ENCODE results near the gene GNG14. TPM values are rescaled to one million over a fixed set of nuclear protein-coding genes. Genes with fewer than 3 reads are reported as not detected.
"Not testable (repeated sequence)": the region's sequence is repeated elsewhere in the genome, so short reads cannot be mapped to it uniquely, and the experiment has no call there.

Gene GNG14
- total and polyA plus RNA-seq, 10 of the 15 experiments (the other 5 are each of a cell fraction or from before 2014, with no cell fraction given): not detected

GRCh38 chr19:12676928-12677327, 10.9 kb upstream of the GNG14 start:
- ChIA-PET SMC1A (ENCODE audit: uncharacterized antibody, unreplicated experiment) (interaction anchor here (0.9 to 1.5 kb wide), 2 partner anchors 12 to 16 kb away, joined by 3 read pairs; no protein-coding TSS in a partner anchor), POLR2A (interaction anchor here (0.6 kb wide), 1 partner anchor 141 kb away, joined by 5 read pairs; no protein-coding TSS in a partner anchor), RAD21 (ENCODE audit: unreplicated experiment) (no interaction called here), CTCF (interaction anchor here (0.6 to 2.8 kb wide), 16 partner anchors 9 to 171 kb away, joined by 3 to 13 read pairs (median 5); partner anchors contain the start of genes MAN2B1, TNPO2, TRIR and WDR83)
- Histone ChIP-seq H3K4me2 (ENCODE audit: control insufficient read depth, insufficient read depth) (no peak overlapping the region), H3K36me3 (ENCODE audit: control insufficient read depth in 2 of 2, insufficient read depth in 2 of 2, low read length in 1 of 2) (peaks cover 31 to 35% of the 10 kb centered on the region in 2 experiments), H3K4me1 (ENCODE audit: control insufficient read depth, insufficient read depth, low read length) (peaks cover 4% of the 10 kb centered on the region; the same call in 1 of the 2 replicates), H3K9me3 (replicated peaks; ENCODE audit: control insufficient read depth, insufficient read depth, low read length) (no peaks in the 10 kb centered on the region), H3K27me3 (replicated peaks in 1 of 2; ENCODE audit: control insufficient read depth in 2 of 2, insufficient read depth in 2 of 2, low read length in 1 of 2) (no peaks in the 10 kb centered on the region), H3K9ac (ENCODE audit: control insufficient read depth, insufficient read depth, low read length) (no peak overlapping the region), H4K20me1 (ENCODE audit: control insufficient read depth, insufficient read depth) (no peaks in the 10 kb centered on the region; the same call in 1 of the 2 replicates), H2AFZ (ENCODE audit: control insufficient read depth, low read depth, low read length) (no peak overlapping the region), H3K4me3 (no peak overlapping the region), H3K79me2 (ENCODE audit: control insufficient read depth, insufficient read depth, low read length) (peaks cover 9% of the 10 kb centered on the region), H3K27ac (ENCODE audit: control insufficient read depth, insufficient read depth) (no peak overlapping the region)
- FAIRE-seq: no peak
- ATAC-seq: no peak
- DNase-seq (ENCODE audit: low read depth, low spot score): no peak
- in situ Hi-C loops (cut with MboI): no loop called here
- no TSS peak for BruUV-seq (replicated peaks)
- WGBS (ENCODE audit: insufficient coverage, insufficient replicate concordance, low lambda C conversion rate, missing lambda C conversion rate): 96% methylated on average over 11 of the region's 12 CpGs
- intact Hi-C loops (cut with micrococcal nuclease; ENCODE audit: unreplicated experiment): loop anchor here (1.0 kb wide), 2 partner anchors 113 to 119 kb away; no protein-coding TSS in a partner anchor
- TF ChIP-seq NFIC (IDR thresholded peaks at IDR 0.05; ENCODE audit: low read depth, low read length) (no peak), ZBTB40 (IDR thresholded peaks at IDR 0.05; ENCODE audit: borderline replicate concordance) (no peak), POLR2A (IDR thresholded peaks at IDR 0.05; ENCODE audit: low read depth, low read length) (peak; percentile 49; the same call in 1 of the 2 replicates)

- BruUV-seq (replicated peaks); H3K9ac ChIP-seq (ENCODE audit: control insufficient read depth, insufficient read depth, low read length); H3K27me3 ChIP-seq (replicated peaks in 1 of 2; ENCODE audit: control insufficient read depth in 2 of 2, insufficient read depth in 2 of 2, low read length in 1 of 2); RAD21 ChIA-PET (ENCODE audit: unreplicated experiment); H3K9me3 ChIP-seq (replicated peaks; ENCODE audit: control insufficient read depth, insufficient read depth, low read length); in situ Hi-C loops (cut with MboI); DNase-seq (ENCODE audit: low read depth, low spot score); H3K27ac ChIP-seq (ENCODE audit: control insufficient read depth, insufficient read depth); H2AFZ ChIP-seq (ENCODE audit: control insufficient read depth, low read depth, low read length); H4K20me1 ChIP-seq (ENCODE audit: control insufficient read depth, insufficient read depth); H3K4me2 ChIP-seq (ENCODE audit: control insufficient read depth, insufficient read depth); ATAC-seq; H3K4me3 ChIP-seq; H3K4me1 ChIP-seq (ENCODE audit: control insufficient read depth, insufficient read depth, low read length); H3K79me2 ChIP-seq (ENCODE audit: control insufficient read depth, insufficient read depth, low read length); FAIRE-seq; intact Hi-C loops (cut with micrococcal nuclease; ENCODE audit: unreplicated experiment): not testable (repeated sequence)
- POLR2A ChIA-PET: interaction anchor here (0.6 to 1.4 kb wide), 2 partner anchors 9 to 18 kb away, joined by 3 to 4 read pairs; partner anchors contain the start of gene FBXW9
- peaks cover 29 to 31% of the 10 kb centered on the region in 2 experiments for H3K36me3 ChIP-seq (ENCODE audit: control insufficient read depth in 2 of 2, insufficient read depth in 2 of 2, low read length in 1 of 2)
- SMC1A ChIA-PET (ENCODE audit: uncharacterized antibody, unreplicated experiment): interaction anchor here (0.6 to 1.5 kb wide), 2 partner anchors 17 to 45 kb away, joined by 3 read pairs; no protein-coding TSS in a partner anchor
- CTCF ChIA-PET: interaction anchor here (0.8 to 2.8 kb wide), 15 partner anchors 12 to 186 kb away, joined by 3 to 13 read pairs (median 5); partner anchors contain the start of genes MAN2B1, TRIR, WDR83 and ZNF490
- 99% methylated on average over 5 of the region's 5 CpGs for WGBS (ENCODE audit: insufficient coverage, insufficient replicate concordance, low lambda C conversion rate, missing lambda C conversion rate)
Measured at GRCh38 chr19:12678039-12678438, 9.8 kb upstream of the GNG14 start.
